T-helper 9 cell (primary cell): ENCODE data around the gene CHD5.

ENCODE experiments used
- DNase-seq: peaks from one replicate; pipeline ENCODE4 v3.0.0-alpha.2; 2020

Gene CHD5

DNA sequence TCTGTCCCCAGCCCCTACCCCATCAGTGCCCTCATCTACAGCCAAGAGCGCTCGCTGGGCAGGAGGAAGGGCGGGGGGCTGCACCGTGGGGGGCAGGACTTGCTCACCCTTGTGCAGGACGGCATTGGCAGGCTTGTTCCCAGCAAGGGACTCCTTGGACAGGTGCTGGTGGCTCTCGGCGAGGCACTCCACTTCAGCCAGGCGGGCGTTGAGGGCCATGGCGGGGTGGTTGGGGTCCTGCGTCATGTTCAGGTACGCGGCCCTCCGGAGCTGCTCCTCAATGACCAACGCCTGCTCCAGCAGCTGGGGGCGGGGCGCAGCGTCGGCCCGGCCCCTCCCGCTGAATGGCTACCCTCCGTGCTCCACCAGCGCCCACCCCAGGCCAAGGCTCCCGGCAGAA is 70.4 kb downstream of the CHD5 start:
- DNase-seq = no peak

DNA sequence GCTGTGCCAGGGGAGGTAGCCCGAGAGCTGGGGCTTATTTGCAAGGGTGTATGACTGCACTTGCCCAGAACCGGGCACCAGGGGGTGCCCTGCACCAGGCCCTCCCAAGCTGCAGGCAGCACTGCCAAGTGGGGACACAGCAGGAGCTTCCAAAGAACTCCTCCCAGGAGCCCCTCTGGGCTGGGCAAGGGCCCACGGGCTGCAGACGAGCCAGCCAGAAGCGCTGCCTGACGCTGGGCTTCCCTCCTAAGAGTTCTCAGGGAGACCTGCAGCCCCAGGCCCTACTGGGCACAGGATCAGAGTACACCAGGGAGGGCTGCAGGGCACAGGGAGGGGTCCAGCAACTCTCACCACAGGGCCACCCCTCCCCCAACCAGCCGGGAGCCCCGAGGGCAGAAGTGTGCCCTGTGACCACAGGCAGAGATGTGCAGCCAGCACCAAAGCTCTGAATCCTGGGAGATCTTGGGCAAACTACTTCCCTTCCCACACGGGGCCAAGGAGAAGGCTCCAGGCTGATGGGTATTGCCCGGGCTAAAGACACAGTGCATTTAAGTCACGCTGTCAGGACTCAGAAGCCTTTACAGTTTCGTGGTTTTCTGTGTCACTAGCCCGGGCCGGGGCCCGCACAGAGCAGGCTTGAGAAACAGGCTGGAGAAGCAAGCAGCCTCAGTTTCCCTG is 71.0 kb downstream of the CHD5 start:
- DNase-seq = no peak

DNA sequence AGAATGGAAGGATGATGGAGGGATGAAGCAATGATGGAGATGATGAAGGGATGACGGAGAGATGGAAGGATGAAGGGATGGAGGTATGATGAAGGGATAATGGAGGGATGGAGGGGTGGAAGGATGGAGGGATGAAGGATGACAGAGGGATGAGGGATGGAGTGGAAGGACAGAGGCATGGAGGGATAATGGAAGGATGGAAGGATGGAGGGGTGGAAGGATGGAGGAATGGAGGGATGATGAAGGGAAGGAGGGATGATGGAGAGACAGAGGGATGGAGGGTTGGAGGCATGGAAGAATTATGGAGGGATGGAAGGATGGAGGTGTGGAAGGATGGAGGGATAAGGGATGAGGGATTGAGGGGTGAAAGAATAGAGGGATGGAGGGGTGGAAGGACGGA is 71.6 kb downstream of the CHD5 start:
- DNase-seq = no peak

- DNase-seq = no peak
Observed at GRCh38 chr1:6107409-6108356, 72.4 kb downstream of the CHD5 start.

DNA sequence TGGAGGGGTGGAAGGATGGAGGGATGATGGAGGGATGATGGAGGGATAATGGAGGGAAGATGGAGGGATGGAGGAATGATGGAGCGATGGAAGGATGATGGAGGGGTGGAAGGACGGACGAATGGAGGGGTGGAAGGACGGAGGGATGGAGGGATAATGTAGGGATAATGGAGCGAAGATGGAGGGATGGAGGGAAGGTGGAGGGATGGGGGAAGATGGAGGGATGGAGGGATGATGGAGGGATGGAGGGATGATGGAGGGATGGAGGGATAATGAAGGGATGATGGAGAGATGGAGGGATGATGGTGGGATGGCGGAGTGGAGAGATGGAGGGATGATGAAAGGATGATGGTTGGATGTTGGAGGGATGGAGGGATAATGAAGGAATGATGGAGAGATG is 73.1 kb downstream of the CHD5 start:
- no peak for DNase-seq

- no peak for DNase-seq
Observed at GRCh38 chr1:6106321-6106731, 73.8 kb downstream of the CHD5 start.

DNA sequence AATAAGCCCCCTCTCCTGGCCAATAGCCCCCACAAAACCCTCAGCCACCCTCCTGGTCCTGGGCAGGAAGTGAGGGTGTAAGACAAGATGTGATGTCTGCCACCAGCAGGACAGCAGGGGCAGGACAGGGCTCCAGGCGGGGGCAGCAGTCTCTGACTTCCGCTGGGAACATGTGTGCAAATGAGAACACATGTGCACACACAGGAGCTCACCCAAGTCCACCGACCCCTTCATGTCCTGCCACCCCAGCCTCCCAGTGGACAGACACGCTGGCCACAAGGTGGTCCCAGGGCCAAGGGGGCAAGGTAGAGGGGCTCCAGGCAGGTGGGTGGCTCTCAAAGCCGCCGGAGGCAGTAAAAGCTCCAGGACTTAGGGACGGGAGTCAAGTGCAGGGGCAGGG is 74.4 kb downstream of the CHD5 start:
- DNase-seq = no peak

DNA sequence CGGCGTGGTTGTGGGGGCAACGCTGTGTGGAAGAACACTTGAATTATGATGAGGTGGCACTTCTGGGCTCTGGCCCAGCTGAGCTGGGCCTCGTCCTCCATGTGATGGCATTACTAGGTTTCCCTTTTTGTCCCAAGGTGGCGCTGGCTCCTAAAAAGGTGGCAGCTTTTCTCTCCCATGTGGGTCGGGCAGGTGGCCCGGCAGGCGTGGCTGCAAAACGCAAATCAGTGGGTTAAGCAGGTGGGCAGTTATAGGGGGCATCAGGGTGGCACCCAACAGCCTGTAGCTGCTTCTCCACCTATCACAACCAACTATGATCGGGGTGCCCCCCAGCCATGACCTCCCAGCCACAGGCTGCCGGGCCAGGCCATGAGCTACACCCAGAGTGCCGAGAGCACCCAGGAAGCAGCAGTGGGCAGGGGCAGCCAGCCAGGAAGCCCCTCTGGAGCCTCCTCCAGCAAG is 74.9 kb downstream of the CHD5 start:
- no peak for DNase-seq

DNA sequence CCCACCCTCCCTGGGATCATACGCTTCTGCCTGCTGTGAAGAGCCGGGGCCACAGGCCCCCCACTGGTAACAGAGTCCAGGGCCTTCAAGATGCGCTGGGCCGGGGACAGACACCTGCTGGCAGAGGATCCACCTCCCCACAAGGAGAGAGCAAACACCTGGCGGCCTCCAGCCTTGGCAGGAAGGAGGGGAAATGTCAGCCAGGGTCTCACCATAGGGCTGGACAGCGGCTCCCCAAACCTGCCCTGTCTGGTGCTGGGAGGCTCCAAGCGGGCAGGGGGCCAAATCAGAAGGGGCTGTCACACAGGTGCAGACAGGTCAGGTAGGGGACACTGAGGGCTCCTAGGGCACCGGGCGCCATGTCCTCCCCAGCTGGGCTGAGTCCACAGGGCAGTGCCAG is 75.5 kb downstream of the CHD5 start:
- DNase-seq = no peak

GRCh38 chr1:6103854-6104530 is 76.1 kb downstream of the CHD5 start:
- DNase-seq = no peak

- no peak for DNase-seq
Observed at GRCh38 chr1:6103111-6103853, 76.8 kb downstream of the CHD5 start.

- DNase-seq = no peak
Observed at GRCh38 chr1:6102532-6102845, 77.6 kb downstream of the CHD5 start.

DNA sequence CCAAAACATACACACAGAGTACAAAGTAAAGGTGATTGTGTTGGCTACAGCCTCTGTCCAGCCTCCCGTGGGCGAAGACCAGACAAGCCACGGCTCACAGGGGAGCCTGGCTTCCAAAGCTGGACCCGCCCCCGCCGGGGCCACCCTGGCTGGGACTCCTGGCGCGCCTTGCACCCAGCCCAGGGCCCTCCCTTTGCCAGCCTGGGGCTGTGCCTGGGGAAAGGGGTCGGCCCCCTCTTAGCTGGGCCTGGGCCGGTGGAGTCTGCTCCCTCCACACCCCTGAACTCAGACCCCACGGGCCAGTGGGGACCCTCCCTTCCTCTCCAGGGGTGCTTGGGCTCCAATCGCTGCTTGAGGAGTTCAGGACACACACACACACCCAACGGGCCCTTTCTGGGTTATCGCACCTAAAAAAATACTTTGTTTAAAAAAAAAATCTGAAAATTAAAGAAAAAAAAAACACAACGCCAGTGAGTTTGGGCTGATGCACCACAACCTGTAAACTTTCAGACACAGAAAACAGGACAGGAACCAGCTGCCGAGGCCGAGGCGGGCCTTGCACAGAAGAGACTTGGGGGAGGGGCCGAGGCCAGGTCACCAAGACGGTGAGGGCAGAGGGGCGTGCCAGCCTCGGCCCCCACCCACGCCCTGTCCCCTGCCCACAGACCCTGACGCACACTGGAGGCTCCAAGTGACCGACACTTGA is 78.1 kb downstream of the CHD5 start:
- DNase-seq = no peak

DNA sequence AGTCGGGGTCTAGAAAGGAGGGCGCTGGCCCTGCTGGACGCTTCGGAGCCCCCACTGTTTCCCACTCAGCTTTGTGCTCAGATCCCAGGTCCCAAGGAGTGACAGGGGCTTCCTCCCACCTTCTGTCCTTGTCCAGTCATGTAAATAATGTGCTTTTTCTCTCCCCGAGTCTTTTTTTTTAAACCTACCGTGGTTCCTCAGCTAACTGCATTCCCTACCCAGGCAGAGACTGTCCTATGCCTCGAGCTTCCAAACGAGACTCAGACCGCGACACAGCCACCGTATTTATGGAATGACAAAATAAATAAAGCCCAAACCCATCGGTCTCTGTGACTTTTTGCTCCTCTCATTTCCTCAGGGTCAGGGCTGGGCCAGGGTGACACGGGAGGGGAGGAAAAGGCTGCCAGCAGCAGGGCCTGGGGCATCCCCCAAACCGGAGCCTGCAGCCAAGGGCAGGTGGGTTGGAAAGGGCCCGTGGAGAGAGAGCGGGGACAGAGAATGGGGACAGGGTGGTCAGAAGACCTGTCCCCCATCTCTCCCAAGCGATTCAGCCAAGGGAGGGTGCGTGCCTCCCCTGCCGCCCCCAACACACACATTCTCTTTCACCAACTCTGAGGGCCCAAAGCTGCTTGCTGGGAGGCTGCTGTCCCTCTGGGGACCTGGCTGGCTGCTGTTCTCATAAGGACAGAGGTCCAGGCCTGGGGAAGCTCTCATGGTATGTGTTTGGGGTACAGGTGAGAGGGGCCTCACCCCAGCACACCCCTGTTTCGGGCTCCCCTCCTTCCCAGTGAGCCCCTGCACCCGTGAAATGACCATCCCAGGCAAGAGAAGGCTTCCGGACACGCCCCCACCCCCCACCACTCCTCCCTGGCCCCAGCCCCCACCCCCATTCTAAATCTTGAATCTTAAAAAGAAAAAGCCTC is 79.0 kb downstream of the CHD5 start:
- DNase-seq = no peak

GRCh38 chr1:6099787-6100765 is 80.0 kb downstream of the CHD5 start:
- DNase-seq = no peak

DNA sequence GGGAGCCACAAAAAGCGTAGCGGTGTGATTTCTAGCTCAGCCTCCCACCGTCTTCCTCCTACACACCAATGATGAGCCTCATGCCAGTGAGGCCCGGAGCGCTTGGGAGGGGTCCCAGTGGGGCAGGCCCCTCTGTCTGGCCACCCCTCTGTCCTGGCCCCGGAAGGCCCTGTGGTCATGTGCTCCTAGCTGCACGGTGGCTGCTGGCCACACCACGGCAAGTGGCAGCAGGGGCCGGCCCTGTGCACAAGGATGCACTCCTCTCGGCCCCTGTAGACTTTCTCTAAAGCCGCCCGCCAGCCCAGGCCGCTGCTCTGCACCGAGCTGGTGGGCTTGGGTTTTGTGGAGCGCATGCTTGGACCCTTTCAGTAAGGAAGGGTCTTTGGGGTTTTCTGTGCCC is 80.8 kb downstream of the CHD5 start:
- DNase-seq = no peak

DNA sequence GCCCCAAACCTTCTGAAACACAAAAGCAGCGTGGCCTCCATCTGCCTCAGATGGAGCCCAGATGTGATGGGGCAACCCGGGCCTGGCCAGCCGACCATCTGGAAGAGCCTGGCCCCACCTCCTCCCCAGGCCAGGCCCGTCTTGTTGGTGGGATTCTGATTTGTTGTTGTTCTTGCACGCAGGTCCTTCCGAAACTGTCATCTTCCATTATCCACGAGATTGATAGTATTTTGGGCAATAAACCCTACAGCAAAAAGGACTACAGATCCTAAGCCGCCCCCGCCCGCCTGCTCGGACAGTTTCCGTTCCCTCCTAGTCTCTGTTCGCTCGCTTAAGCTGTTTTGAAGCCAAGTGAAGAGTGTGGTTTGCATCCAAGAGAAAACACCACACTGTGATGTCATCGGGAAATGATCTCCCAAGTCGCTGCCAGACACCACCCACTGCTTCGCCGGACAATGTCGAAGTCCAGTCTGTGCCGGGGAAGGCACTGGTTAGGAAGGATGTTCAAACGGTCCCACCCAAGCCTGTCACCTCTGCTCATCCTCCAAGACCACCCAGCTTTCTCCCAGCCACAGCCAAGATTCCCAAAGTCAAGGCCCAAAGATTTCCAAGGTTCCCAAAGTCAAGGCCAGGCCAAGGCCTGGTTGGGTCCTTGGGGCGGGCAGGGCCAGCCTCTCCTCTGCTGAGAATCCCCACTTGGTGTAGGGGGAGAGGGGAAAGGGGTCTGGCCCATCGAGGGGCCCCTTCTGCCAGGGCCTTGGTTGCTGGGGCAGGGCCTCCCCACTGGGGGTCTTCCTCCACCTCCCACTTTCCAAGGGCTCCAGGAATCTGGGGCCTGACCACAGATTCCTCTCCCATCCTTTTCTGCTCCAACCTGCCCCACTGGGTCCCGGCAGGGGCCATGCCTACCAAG is 81.6 kb downstream of the CHD5 start:
- DNase-seq = no peak

DNA sequence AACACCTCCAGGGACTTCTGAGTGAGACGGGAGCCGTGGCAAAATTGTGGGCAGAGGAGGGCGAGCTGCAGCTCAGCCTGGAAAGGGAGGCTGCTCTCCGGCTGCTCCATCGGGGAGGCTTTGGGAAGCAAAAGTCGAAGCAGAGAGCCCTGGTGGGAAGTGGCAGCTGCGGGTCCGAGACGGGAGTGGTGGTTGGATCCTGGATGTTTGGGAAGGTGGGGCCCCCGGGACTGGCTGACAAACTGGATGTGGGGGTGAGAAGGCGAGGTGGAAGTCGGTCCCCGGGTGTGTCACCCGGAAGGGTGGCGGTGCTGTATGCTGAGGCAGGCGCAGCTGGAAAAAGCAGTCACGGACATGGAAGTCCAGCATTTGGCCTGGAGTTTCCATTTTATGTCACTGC is 82.3 kb downstream of the CHD5 start:
- DNase-seq = no peak

DNA sequence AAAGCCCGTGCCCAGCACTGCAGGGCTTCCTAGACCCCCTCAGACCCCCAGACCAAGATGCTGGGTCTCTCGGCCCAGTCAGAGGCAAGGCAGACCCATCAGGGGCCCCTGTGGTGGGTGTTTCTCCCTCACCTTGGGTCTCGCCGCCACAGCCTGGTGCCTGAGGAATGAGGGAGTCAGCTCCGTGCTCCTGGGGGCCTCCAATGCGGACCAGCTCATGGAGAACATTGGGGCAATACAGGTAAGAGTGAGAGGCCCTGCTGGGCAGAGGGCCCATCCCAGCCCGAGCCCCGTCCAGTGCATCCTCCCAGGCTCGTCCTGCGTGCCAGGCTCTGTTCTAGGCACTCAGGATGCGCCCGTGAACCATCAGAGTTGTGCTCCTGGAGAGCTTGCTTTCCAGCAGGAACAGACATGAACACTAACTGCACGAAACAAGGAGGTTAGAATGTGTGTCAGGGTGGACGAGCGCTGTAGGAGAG is 83.0 kb downstream of the CHD5 start:
- no peak for DNase-seq
